SK-N-SH (cell line): Measurements from ENCODE around the gene OS9. TPM values are rescaled to one million over a fixed set of nuclear protein-coding genes. Genes with fewer than 3 reads are reported as not detected.

Experiments
- CTCF ChIA-PET: fragments of 300-600, 350-600 bp; formaldehyde crosslinking; extraction: SDS; loops from one replicate; lab custom pipeline; 2021; lab: Yijun Ruan, JAX
- POLR2A ChIA-PET: fragments of 350-600 bp; sonication (Branson Sonifier 250); formaldehyde crosslinking; extraction: SDS; loops from one replicate; lab custom pipeline; 2020; ENCODE audit warnings: antibody characterized with exemption, inconsistent platforms; lab: Yijun Ruan, JAX
- DNase-seq: peaks from one replicate; pipeline ENCODE4 v3.0.0; 2012
- H2AFZ ChIP-seq: fragments of 200-600 bp; sonication (generic); 2 replicates; pipeline ENCODE4 v1.8.1; 2016; ENCODE audit warnings: antibody characterized with exemption, mild to moderate bottlenecking, low read depth
- H3F3A ChIP-seq: fragments of 200-600 bp; sonication (generic); replicated peaks from 2 replicates; pipeline ENCODE3; 2016; ENCODE audit warnings: antibody characterized with exemption, mild to moderate bottlenecking; ENCODE audit not compliant: insufficient read depth
- H3K27ac ChIP-seq, 2 experiments: fragments of 200-500 bp in 1 of 2; fragments of 200-600 bp in 1 of 2; sonication (Bioruptor generic) in 1 of 2; sonication (generic), shearing (Covaris generic) in 1 of 2; 2 replicates each; pipeline versions ENCODE4 v1.5.1 to v1.6.1; 2014 to 2016; ENCODE audit warnings: low read depth in 2 of 2, inconsistent platforms in 1 of 2, low read length in 1 of 2, mild to moderate bottlenecking in 1 of 2, mixed read lengths in 1 of 2
- H3K27me3 ChIP-seq: fragments of 200-600 bp; sonication (generic), shearing (Covaris generic); 2 replicates; pipeline ENCODE4 v1.6.1; 2016; ENCODE audit warnings: mixed run types; ENCODE audit not compliant: insufficient read depth
- H3K36me3 ChIP-seq, 2 experiments: fragments of 200-500 bp in 1 of 2; fragments of 200-600 bp in 1 of 2; sonication (Bioruptor generic) in 1 of 2; sonication (generic) in 1 of 2; replicated peaks in 1 of 2; 2 replicates each; pipeline versions ENCODE3 to v1.5.1; 2014 to 2016; ENCODE audit warnings: low read length in 1 of 2, mild to moderate bottlenecking in 1 of 2; ENCODE audit not compliant: insufficient read depth in 2 of 2, control insufficient read depth in 1 of 2
- H3K4me1 ChIP-seq, 2 experiments: fragments of 200-500 bp in 1 of 2; fragments of 200-600 bp in 1 of 2; sonication (Bioruptor generic) in 1 of 2; sonication (generic), shearing (Covaris generic) in 1 of 2; 2 replicates each; pipeline versions ENCODE4 v1.5.1 to v1.6.1; 2014 to 2016; ENCODE audit warnings: low read depth in 1 of 2, low read length in 1 of 2, mixed run types in 1 of 2; ENCODE audit not compliant: insufficient read depth in 2 of 2, control insufficient read depth in 1 of 2
- H3K4me2 ChIP-seq: fragments of 200-600 bp; sonication (generic), shearing (Covaris generic); 2 replicates; pipeline ENCODE4 v1.6.1; 2017; ENCODE audit warnings: mixed run types
- H3K4me3 ChIP-seq, 2 experiments: fragments of 200-500 bp in 1 of 2; fragments of 200-600 bp in 1 of 2; sonication (Bioruptor generic) in 1 of 2; sonication (generic), shearing (Covaris generic) in 1 of 2; 2 replicates each; pipeline versions ENCODE4 v1.5.1 to v1.8.1; 2014 to 2016; ENCODE audit warnings: low read depth in 2 of 2, inconsistent platforms in 1 of 2, low read length in 1 of 2, mild to moderate bottlenecking in 1 of 2, mixed read lengths in 1 of 2, moderate library complexity in 1 of 2
- H3K79me2 ChIP-seq: fragments of 200-600 bp; sonication (generic); 2 replicates; pipeline ENCODE4 v1.8.1; 2017; ENCODE audit warnings: mild to moderate bottlenecking; ENCODE audit not compliant: insufficient read depth
- H3K9ac ChIP-seq: fragments of 200-600 bp; sonication (generic); 2 replicates; pipeline ENCODE4 v1.6.1; 2017; ENCODE audit warnings: mixed run types
- H3K9me2 ChIP-seq: fragments of 200-600 bp; sonication (generic); 2 replicates; pipeline ENCODE4 v1.6.1; 2017; ENCODE audit warnings: mixed run types
- H3K9me3 ChIP-seq: fragments of 200-600 bp; sonication (generic); 2 replicates; pipeline ENCODE4 v1.6.1; 2017; ENCODE audit warnings: mixed run types, mild to moderate bottlenecking, moderate library complexity
- H4K20me1 ChIP-seq: fragments of 200-600 bp; sonication (generic); 2 replicates; pipeline ENCODE4 v1.6.1; 2017; ENCODE audit warnings: mild to moderate bottlenecking, mixed run types; ENCODE audit not compliant: insufficient read depth
- CHD2 ChIP-seq: fragments of 150-350 bp; IDR thresholded peaks from 2 replicates; pipeline ENCODE4 v1.6.1; 2018; ENCODE audit warnings: low read length; ENCODE audit not compliant: partially characterized antibody
- CTCF ChIP-seq: fragments of 200-600 bp; sonication (generic); IDR thresholded peaks from 2 replicates; pipeline ENCODE4 v1.6.1; 2017; ENCODE audit warnings: antibody characterized with exemption, mild to moderate bottlenecking, moderate library complexity
- EP300 ChIP-seq, 2 experiments: IDR thresholded peaks; 2 replicates each; pipeline versions ENCODE4 v1.4.0 to v1.6.1; 2012; ENCODE audit warnings: borderline replicate concordance in 1 of 2, low read depth in 1 of 2, low read length in 1 of 2
- EZH2phosphoT487 ChIP-seq: fragments of 200-600 bp; sonication (generic); IDR thresholded peaks from 2 replicates; pipeline ENCODE4 v1.6.1; 2017; ENCODE audit warnings: low read depth, mixed run types, mild to moderate bottlenecking, antibody characterized with exemption, moderate library complexity, borderline replicate concordance
- FOXM1 ChIP-seq: IDR thresholded peaks from 2 replicates; pipeline ENCODE4 v1.4.0; 2012; ENCODE audit warnings: low read depth, mild to moderate bottlenecking
- GABPA ChIP-seq: IDR thresholded peaks from 2 replicates; pipeline ENCODE4 v1.4.0; 2012; ENCODE audit warnings: low read depth, mild to moderate bottlenecking
- GATA2 ChIP-seq: sonication (generic); formaldehyde crosslinking; IDR thresholded peaks from 2 replicates; pipeline ENCODE4 v1.5.0; 2020; ENCODE audit warnings: mild to moderate bottlenecking, missing genetic modification reagents
- MAX ChIP-seq: IDR thresholded peaks from 2 replicates; pipeline ENCODE4 v1.4.0; 2012; ENCODE audit warnings: low read depth
- PBX3 ChIP-seq: IDR thresholded peaks from 2 replicates; pipeline ENCODE4; 2012
- RXRA ChIP-seq: IDR thresholded peaks from 2 replicates; pipeline ENCODE4 v1.4.0; 2012; ENCODE audit warnings: low read depth, mild to moderate bottlenecking, borderline replicate concordance
- SIN3A ChIP-seq: IDR thresholded peaks from 2 replicates; pipeline ENCODE4 v1.6.1; 2012; ENCODE audit warnings: low read depth, mild to moderate bottlenecking, low read length, moderate library complexity, borderline replicate concordance
- TAF1 ChIP-seq: IDR thresholded peaks from 2 replicates; pipeline ENCODE4 v1.6.1; 2012; ENCODE audit warnings: low read depth, mild to moderate bottlenecking, low read length, moderate library complexity, borderline replicate concordance
- TCF12 ChIP-seq: IDR thresholded peaks from 2 replicates; pipeline ENCODE4 v1.4.0; 2012
- USF1 ChIP-seq: IDR thresholded peaks from 2 replicates; pipeline ENCODE4 v1.4.0; 2012; ENCODE audit warnings: low read depth, borderline replicate concordance
- WGBS: methylation state at CpG from one replicate; pipeline ENCODE4 v1.1.6; 2017; ENCODE audit warnings: low lambda C conversion rate; 5-methylcytosine and 5-hydroxymethylcytosine counted together
- polyA plus RNA-seq, 3 experiments: library from polyadenylated mRNA; depleted of rRNA; stranded (reverse); fragments of >200 nt; gene quantifications; 2 replicates each; pipeline ENCODE4 v1.2.3, GENCODE V29; 2012

Gene OS9
- polyA plus RNA-seq, 1 of the 3 experiments (the other 2 are of a cell fraction), result 280 TPM

GRCh38 chr12:57757771-57758170, 63.8 kb downstream of the OS9 start (continued):
- TF ChIP-seq CTCF (no peak), EP300 (IDR thresholded peaks at IDR 0.05; ENCODE audit: borderline replicate concordance in 1 of 2, low read depth in 1 of 2, low read length in 1 of 2) (no peak), TAF1 (no peak), GATA2 (CRISPR knock-in tag) (no peak), GABPA (no peak), EZH2phosphoT487 (no peak), FOXM1 (no peak), TCF12 (no peak)

GRCh38 chr12:57758552-57759359, 64.8 kb downstream of the OS9 start:
- Histone ChIP-seq H2AFZ (no peak overlapping the region), H3K4me3 (no peak overlapping the region), H3K27me3 (no peaks in the 10 kb centered on the region), H3K27ac (no peak overlapping the region), H3K4me2 (no peak overlapping the region), H3K36me3 (peaks cover 3 to 20% of the 10 kb centered on the region in 2 experiments), H3K79me2 (no peaks in the 10 kb centered on the region; the same call in 1 of the 2 replicates), H3K9me3 (no peaks in the 10 kb centered on the region), H3K4me1 (peaks cover 0 to 19% of the 10 kb centered on the region in 2 experiments; a peak in 3 of 4 replicates), H4K20me1 (peaks cover 7% of the 10 kb centered on the region), H3K9ac (no peak overlapping the region), H3K9me2 (no peaks in the 10 kb centered on the region), H3F3A (peaks cover 15% of the 10 kb centered on the region)
- 93% methylated on average over 22 of the region's 25 CpGs for WGBS
- CTCF ChIA-PET, result interaction anchor here (0.8 to 2.0 kb wide), 10 partner anchors 9 to 175 kb away, joined by 3 to 11 read pairs (median 4); partner anchors contain the start of genes TSFM and TSPAN31
- no peak for TF ChIP-seq CHD2
- no peak for TF ChIP-seq SIN3A
- TF ChIP-seq GABPA, result no peak
- no peak for TF ChIP-seq MAX
- TF ChIP-seq TCF12, result no peak
- no peak for TF ChIP-seq RXRA
- TF ChIP-seq PBX3, result no peak
- no peak for TF ChIP-seq USF1
- TF ChIP-seq EP300 (IDR thresholded peaks at IDR 0.05; ENCODE audit: borderline replicate concordance in 1 of 2, low read depth in 1 of 2, low read length in 1 of 2), result no peak
- no peak for DNase-seq
- POLR2A ChIA-PET, result interaction anchor here (0.9 to 1.4 kb wide), 2 partner anchors 10 to 13 kb away, joined by 3 to 5 read pairs; partner anchors contain the start of genes EEF1AKMT3 and METTL1
